Memory B cell (primary cell): ENCODE results near the gene ZNF444.
"Not testable (repeated sequence)": the region's sequence is repeated elsewhere in the genome, so short reads cannot be mapped to it uniquely, and the experiment has no call there.

Experiments
- ATAC-seq: fragments of 150-1000 bp; cut with Tn5 transposase; 2 replicates; pipeline ENCODE4 v1.10.0; 2021; ENCODE audit warnings: low read depth, mild to moderate bottlenecking, moderate library complexity
- DNase-seq, 2 donors: peaks; one replicate each; pipeline ENCODE4 v3.0.0; 2022; ENCODE audit warnings: low spot score in 2 of 2
- H3K27ac Mint-ChIP-seq: one replicate; pipeline ENCODE4 v1.8.0; 2022; ENCODE audit warnings: mild to moderate bottlenecking, moderate library complexity, mixed read lengths
- H3K27me3 Mint-ChIP-seq: one replicate; pipeline ENCODE4 v1.8.0; 2022; ENCODE audit warnings: mixed read lengths
- H3K36me3 Mint-ChIP-seq: one replicate; pipeline ENCODE4 v1.8.0; 2022; ENCODE audit warnings: mild to moderate bottlenecking, mixed read lengths
- H3K4me1 Mint-ChIP-seq: one replicate; pipeline ENCODE4 v1.8.0; 2022; ENCODE audit warnings: mixed read lengths
- H3K4me3 Mint-ChIP-seq: one replicate; pipeline ENCODE4 v1.8.0; 2022; ENCODE audit warnings: mild to moderate bottlenecking, moderate library complexity, mixed read lengths
- H3K9me3 Mint-ChIP-seq: one replicate; pipeline ENCODE4 v1.8.0; 2022; ENCODE audit warnings: mixed read lengths

Gene ZNF444

DNA sequence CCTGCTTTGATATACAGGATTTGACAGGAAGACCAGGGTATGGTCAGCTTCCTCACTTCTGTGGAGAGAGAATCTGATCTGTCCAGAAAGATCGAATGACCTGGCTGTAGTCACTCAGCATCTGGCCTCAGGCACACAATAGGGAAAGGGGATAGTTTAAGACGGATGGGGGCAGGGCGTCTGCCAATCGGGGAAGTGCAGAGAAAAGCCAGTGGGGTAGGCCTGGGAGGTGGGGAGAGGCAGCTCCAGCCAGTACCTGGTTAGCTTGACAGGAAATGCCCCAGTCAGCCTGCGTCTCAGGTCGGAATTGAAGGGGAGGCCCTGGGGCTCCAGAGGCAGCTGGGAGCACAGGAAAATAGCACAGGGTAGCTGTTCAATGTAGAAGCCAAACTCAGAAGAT lies 12.4 kb downstream of the ZNF444 start:
- H3K9me3 Mint-ChIP-seq, result no peaks in the 10 kb centered on the region
- H3K4me3 Mint-ChIP-seq, result no peak overlapping the region
- DNase-seq (no peak), ATAC-seq (no peak)
- no peaks in the 10 kb centered on the region for H3K27me3 Mint-ChIP-seq
- no peaks in the 10 kb centered on the region for H3K4me1 Mint-ChIP-seq
- peaks cover 22% of the 10 kb centered on the region for H3K36me3 Mint-ChIP-seq
- H3K27ac Mint-ChIP-seq, result peak overlapping the region; percentile 25

- H3K27me3 Mint-ChIP-seq, result no peaks in the 10 kb centered on the region
- peaks cover 20% of the 10 kb centered on the region for H3K36me3 Mint-ChIP-seq
- no peak for DNase-seq
- no peak overlapping the region for H3K27ac Mint-ChIP-seq
- no peak overlapping the region for H3K4me3 Mint-ChIP-seq
- ATAC-seq, result no peak
- peaks cover 6% of the 10 kb centered on the region for H3K4me1 Mint-ChIP-seq
- peaks cover 3% of the 10 kb centered on the region for H3K9me3 Mint-ChIP-seq
These were observed 14.1 kb downstream of the ZNF444 start for GRCh38 chr19:56155124-56155687.

- H3K27me3 Mint-ChIP-seq, result no peaks in the 10 kb centered on the region
- H3K36me3 Mint-ChIP-seq, result peaks cover 22% of the 10 kb centered on the region
- H3K9me3 Mint-ChIP-seq, result peaks cover 3% of the 10 kb centered on the region
- no peak overlapping the region for H3K4me3 Mint-ChIP-seq
- no peak overlapping the region for H3K27ac Mint-ChIP-seq
- DNase-seq, result no peak
- H3K4me1 Mint-ChIP-seq, result peaks cover 6% of the 10 kb centered on the region
- ATAC-seq, result no peak
These were observed 15.7 kb downstream of the ZNF444 start for GRCh38 chr19:56156768-56157167.

DNA sequence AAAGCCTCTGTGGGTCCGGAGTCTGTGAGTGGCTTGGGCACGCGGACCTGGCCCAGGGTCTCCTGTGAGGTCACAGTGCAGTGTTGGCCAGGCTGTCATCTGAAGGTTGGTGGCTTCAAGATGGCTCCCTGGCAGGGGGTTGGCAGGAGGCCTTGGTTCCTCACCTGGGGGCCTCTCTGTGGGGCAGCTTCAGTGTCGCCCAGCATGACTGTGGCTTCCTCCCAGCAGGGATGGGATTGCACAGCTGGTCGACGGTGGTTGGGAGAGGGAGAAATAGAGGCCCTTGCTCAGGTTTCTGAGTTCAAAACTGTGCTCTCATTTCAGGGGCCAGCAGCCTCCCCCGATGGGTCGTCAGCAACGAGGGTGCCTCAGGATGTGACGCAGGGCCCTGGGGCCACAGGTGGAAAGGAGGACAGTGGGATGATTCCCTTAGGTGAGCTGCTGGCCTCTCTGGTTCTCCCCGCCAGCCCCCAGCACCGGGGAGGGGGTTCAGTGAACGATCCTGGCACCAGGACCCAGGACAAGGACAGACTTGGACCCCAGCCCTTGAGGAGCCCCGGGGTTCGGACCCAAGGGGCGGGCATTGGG lies 17.2 kb downstream of the ZNF444 start:
- ATAC-seq (no peak), DNase-seq (no peak)
- Mint-ChIP-seq H3K4me1 (peaks cover 10% of the 10 kb centered on the region), H3K36me3 (peaks cover 22% of the 10 kb centered on the region), H3K27ac (no peak overlapping the region), H3K27me3 (peaks cover 1% of the 10 kb centered on the region), H3K9me3 (peaks cover 3% of the 10 kb centered on the region), H3K4me3 (no peak overlapping the region)

GRCh38 chr19:56159009-56159559 lies 18.0 kb downstream of the ZNF444 start:
- Mint-ChIP-seq H3K27me3 (peaks cover 2% of the 10 kb centered on the region), H3K4me3 (no peak overlapping the region), H3K27ac (no peak overlapping the region), H3K36me3 (peaks cover 16% of the 10 kb centered on the region), H3K9me3 (peaks cover 3% of the 10 kb centered on the region), H3K4me1 (peaks cover 10% of the 10 kb centered on the region)
- DNase-seq (no peak), ATAC-seq (no peak)

GRCh38 chr19:56159622-56160271 lies 18.7 kb downstream of the ZNF444 start:
- Mint-ChIP-seq H3K36me3 (peaks cover 16% of the 10 kb centered on the region), H3K4me3 (no peak overlapping the region), H3K9me3 (peaks cover 3% of the 10 kb centered on the region), H3K4me1 (peaks cover 10% of the 10 kb centered on the region), H3K27me3 (peaks cover 2% of the 10 kb centered on the region), H3K27ac (no peak overlapping the region)
- DNase-seq (no peak), ATAC-seq (no peak)

GRCh38 chr19:56161534-56161933 lies 20.4 kb downstream of the ZNF444 start:
- Mint-ChIP-seq H3K4me3 (no peak overlapping the region), H3K4me1 (peaks cover 10% of the 10 kb centered on the region), H3K27ac (no peak overlapping the region), H3K27me3 (peaks cover 5% of the 10 kb centered on the region), H3K36me3 (peaks cover 16% of the 10 kb centered on the region), H3K9me3 (peaks cover 3% of the 10 kb centered on the region)
- DNase-seq (no peak), ATAC-seq (no peak)

DNA sequence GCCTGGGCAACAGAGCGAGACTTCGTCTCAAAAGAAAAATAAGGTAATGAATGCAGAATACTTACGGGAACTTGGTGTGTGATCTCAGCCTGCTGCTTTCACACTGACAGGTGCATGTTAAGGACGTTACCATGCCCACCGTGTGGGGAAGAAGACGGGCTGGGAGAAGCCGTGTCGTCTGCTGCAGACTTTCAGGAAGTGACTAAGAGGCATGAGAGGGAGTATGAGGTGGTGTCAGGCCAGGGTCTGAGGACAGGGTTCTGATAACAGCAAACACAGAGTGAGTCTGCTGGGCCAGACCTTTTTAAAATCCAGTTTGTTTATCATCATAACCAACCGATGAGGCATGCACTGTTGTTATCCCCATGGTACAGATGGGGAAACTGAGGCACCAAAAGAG lies 21.2 kb downstream of the ZNF444 start:
- no peak overlapping the region for H3K27ac Mint-ChIP-seq
- H3K4me3 Mint-ChIP-seq, result no peak overlapping the region
- DNase-seq (no peak), ATAC-seq (peak; percentile 26)
- H3K36me3 Mint-ChIP-seq, result peaks cover 16% of the 10 kb centered on the region
- H3K9me3 Mint-ChIP-seq, result peaks cover 3% of the 10 kb centered on the region
- H3K4me1 Mint-ChIP-seq, result peaks cover 10% of the 10 kb centered on the region
- peaks cover 7% of the 10 kb centered on the region for H3K27me3 Mint-ChIP-seq

DNA sequence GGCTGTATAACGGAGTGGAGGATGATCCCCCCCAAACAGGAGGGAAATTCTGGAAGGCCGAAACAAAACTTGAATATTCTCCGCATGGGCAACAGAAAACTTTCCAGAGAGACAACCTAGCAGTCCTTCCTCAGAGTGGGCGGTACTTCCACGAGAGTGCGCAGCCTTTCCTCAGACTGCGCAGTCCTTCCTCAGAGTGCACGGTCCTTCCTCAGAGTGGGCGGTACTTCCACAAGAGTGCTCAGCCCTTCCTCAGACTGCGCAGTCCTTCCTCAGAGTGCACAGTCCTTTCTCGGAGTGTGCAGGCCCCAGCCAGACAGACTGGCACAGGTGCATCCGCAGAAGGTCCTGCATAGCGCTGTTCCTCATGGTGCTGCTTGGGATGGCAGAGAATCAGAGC lies 22.0 kb downstream of the ZNF444 start:
- Mint-ChIP-seq H3K27me3 (peaks cover 7% of the 10 kb centered on the region), H3K36me3 (peaks cover 16% of the 10 kb centered on the region), H3K4me3 (no peak overlapping the region), H3K27ac (no peak overlapping the region), H3K9me3 (peaks cover 3% of the 10 kb centered on the region), H3K4me1 (peaks cover 10% of the 10 kb centered on the region)
- ATAC-seq (no peak), DNase-seq (no peak)

- Mint-ChIP-seq H3K36me3 (no peaks in the 10 kb centered on the region), H3K4me3 (no peak overlapping the region), H3K9me3 (no peaks in the 10 kb centered on the region), H3K27ac (no peak overlapping the region), H3K4me1 (peaks cover 5% of the 10 kb centered on the region), H3K27me3 (peaks cover 13% of the 10 kb centered on the region)
- no peak for ATAC-seq
- no peak for DNase-seq
These were observed 26.0 kb downstream of the ZNF444 start for GRCh38 chr19:56167064-56167578.

GRCh38 chr19:56170261-56170660 lies 29.2 kb downstream of the ZNF444 start:
- DNase-seq (no peak), ATAC-seq (no peak)
- peaks cover 14% of the 10 kb centered on the region for H3K27me3 Mint-ChIP-seq

GRCh38 chr19:56174086-56174485 lies 33.0 kb downstream of the ZNF444 start:
- H3K36me3 Mint-ChIP-seq, result no peaks in the 10 kb centered on the region
- DNase-seq (no peak), ATAC-seq (no peak)
- peaks cover 4% of the 10 kb centered on the region for H3K4me1 Mint-ChIP-seq
- H3K27me3 Mint-ChIP-seq, result peaks cover 17% of the 10 kb centered on the region
- no peak overlapping the region for H3K4me3 Mint-ChIP-seq
- no peak overlapping the region for H3K27ac Mint-ChIP-seq
- H3K9me3 Mint-ChIP-seq, result no peaks in the 10 kb centered on the region

More at GRCh38 chr19:56170261-56170660, 29.2 kb downstream of the ZNF444 start:
- no peaks in the 10 kb centered on the region for H3K36me3 Mint-ChIP-seq
- peaks cover 4% of the 10 kb centered on the region for H3K4me1 Mint-ChIP-seq
- no peaks in the 10 kb centered on the region for H3K9me3 Mint-ChIP-seq
- no peak overlapping the region for H3K27ac Mint-ChIP-seq
- no peak overlapping the region for H3K4me3 Mint-ChIP-seq

GRCh38 chr19:56174550-56174949 lies 33.5 kb downstream of the ZNF444 start:
- Mint-ChIP-seq H3K9me3 (no peaks in the 10 kb centered on the region), H3K27ac (no peak overlapping the region), H3K4me3 (no peak overlapping the region), H3K36me3 (no peaks in the 10 kb centered on the region), H3K4me1 (peaks cover 4% of the 10 kb centered on the region), H3K27me3 (peaks cover 17% of the 10 kb centered on the region)
- DNase-seq (no peak), ATAC-seq (no peak)

DNA sequence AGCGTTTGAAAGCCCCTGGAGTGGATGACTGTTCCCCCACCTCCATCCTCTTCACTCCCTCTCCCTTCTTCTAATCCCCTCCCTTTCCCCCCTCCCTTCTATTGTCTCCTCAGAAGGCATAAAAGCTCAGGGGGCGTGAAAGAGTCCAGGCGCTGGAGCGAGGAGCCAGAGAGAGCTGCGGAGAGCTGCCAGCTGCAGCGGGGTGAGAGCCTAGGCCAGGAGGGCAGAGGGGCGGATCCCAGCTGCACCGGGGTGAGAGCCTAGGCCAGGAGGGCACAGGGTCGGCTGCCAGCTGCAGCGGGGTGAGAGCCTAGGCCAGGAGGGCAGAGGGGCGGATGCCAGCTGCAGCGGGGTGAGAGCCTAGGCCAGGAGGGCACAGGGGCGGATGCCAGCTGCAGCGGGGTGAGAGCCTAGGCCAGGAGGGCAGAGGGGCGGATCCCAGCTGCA lies 34.8 kb downstream of the ZNF444 start, which contains the start of gene GALP:
Gene GALP, plus strand, starts transcription at position 148 of the 447 bp plus-strand sequence. CDS start 1,101 bp downstream, outside the sequence.
- H3K36me3 Mint-ChIP-seq, DNase-seq, ATAC-seq, H3K4me3 Mint-ChIP-seq, H3K4me1 Mint-ChIP-seq, H3K27ac Mint-ChIP-seq, H3K9me3 Mint-ChIP-seq: not testable (repeated sequence)
- H3K27me3 Mint-ChIP-seq, result peaks cover 13% of the 10 kb centered on the region
